Fibroblast of skin of abdomen (primary cell): ENCODE results near the gene DLX6. TPM values are rescaled to one million over a fixed set of nuclear protein-coding genes. Genes with fewer than 3 reads are reported as not detected.

ENCODE experiments used
- DNase-seq: peaks from one replicate; pipeline ENCODE4 v3.0.0-alpha.2; 2013
- polyA plus RNA-seq, 2 experiments: library from polyadenylated mRNA; unstranded; fragments of 120-200 nt; gene quantifications; one replicate each; pipeline ENCODE4 v1.2.1, GENCODE V29; 2013; ENCODE audit not compliant: insufficient read length in 2 of 2

DLX6 gene
- polyA plus RNA-seq (2013, experiment 1 of 2; ENCODE audit: insufficient read length), result not detected
- polyA plus RNA-seq (2013, experiment 2 of 2; ENCODE audit: insufficient read length), result not detected

GRCh38 chr7:97005183-97006054 lies at the start of gene DLX6:
DLX6 (plus strand) TSS chr7:97005553; CDS start chr7:97005978, 425 bp downstream.
- DNase-seq, result peak; percentile 48

GRCh38 chr7:96959135-96959534 lies 46.2 kb upstream of the DLX6 start:
- no peak for DNase-seq

- no peak for DNase-seq
Observed at GRCh38 chr7:96962221-96962885, 43.0 kb upstream of the DLX6 start.

GRCh38 chr7:96968981-96969380 lies 36.4 kb upstream of the DLX6 start:
- DNase-seq, result no peak

- DNase-seq, result no peak
Observed at GRCh38 chr7:96970739-96971138, 34.6 kb upstream of the DLX6 start.

- no peak for DNase-seq
Observed at GRCh38 chr7:96973986-96974385, 31.4 kb upstream of the DLX6 start.

- DNase-seq, result no peak
Observed at GRCh38 chr7:96976106-96976505, 29.2 kb upstream of the DLX6 start.

- DNase-seq, result no peak
Observed at GRCh38 chr7:96977445-96977844, 27.9 kb upstream of the DLX6 start.

- DNase-seq, result no peak
Observed at GRCh38 chr7:96979551-96980276, 25.6 kb upstream of the DLX6 start.

GRCh38 chr7:96982586-96982985 lies 22.8 kb upstream of the DLX6 start:
- no peak for DNase-seq

GRCh38 chr7:96985992-96986391 lies 19.4 kb upstream of the DLX6 start:
- DNase-seq, result no peak

GRCh38 chr7:96986901-96987300 lies 18.5 kb upstream of the DLX6 start:
- no peak for DNase-seq

- no peak for DNase-seq
Observed at GRCh38 chr7:96987719-96988118, 17.6 kb upstream of the DLX6 start.

GRCh38 chr7:96989241-96989858 lies 16.0 kb upstream of the DLX6 start:
- no peak for DNase-seq

GRCh38 chr7:96989859-96990317 lies 15.5 kb upstream of the DLX6 start:
- no peak for DNase-seq

- no peak for DNase-seq
Observed at GRCh38 chr7:96991546-96992191, 13.7 kb upstream of the DLX6 start.

- no peak for DNase-seq
Observed at GRCh38 chr7:96992192-96993005, 13.0 kb upstream of the DLX6 start.

- DNase-seq, result no peak
Observed at GRCh38 chr7:96993094-96993865, 12.1 kb upstream of the DLX6 start.

GRCh38 chr7:96993980-96994379 lies 11.4 kb upstream of the DLX6 start:
- no peak for DNase-seq

- DNase-seq, result no peak
Observed at GRCh38 chr7:96995406-96996110, 9.8 kb upstream of the DLX6 start.
